HepG2 (cell line): ENCODE data around the gene UGGT1. TPM values are rescaled to one million over a fixed set of nuclear protein-coding genes. Genes with fewer than 3 reads are reported as not detected.
A peak's percentile ranks its signal among the peaks of the same experiment; 100 is the strongest.

ENCODE experiments used
- CCAR2 ChIP-seq: fragments of 200-400 bp; formaldehyde crosslinking; optimal IDR thresholded peaks from 2 replicates; pipeline ENCODE3; 2018; ENCODE audit warnings: low read depth, mild to moderate bottlenecking, low read length, moderate library complexity
- CEBPG ChIP-seq: IDR thresholded peaks from 2 replicates; pipeline ENCODE4 v1.6.1; 2016
- FIP1L1 ChIP-seq: fragments of 200-400 bp; formaldehyde crosslinking; IDR thresholded peaks from 2 replicates; pipeline ENCODE4 v1.6.1; 2018; ENCODE audit warnings: low read depth, mild to moderate bottlenecking, low read length, moderate library complexity, borderline replicate concordance; ENCODE audit not compliant: insufficient read depth
- FLYWCH1 ChIP-seq: sonication (generic); formaldehyde crosslinking; IDR thresholded peaks from 2 replicates; pipeline ENCODE4 v1.8.1; 2023; ENCODE audit warnings: mild to moderate bottlenecking, missing genetic modification reagents
- GABPA ChIP-seq, 2 experiments: IDR thresholded peaks; 2 replicates each; pipeline ENCODE4 v1.6.1; 2011 to 2016; ENCODE audit warnings: low read depth in 2 of 2, low read length in 1 of 2, missing biosample characterization in 1 of 2, missing genetic modification characterization in 1 of 2
- JUNB ChIP-seq: sonication (generic); formaldehyde crosslinking; IDR thresholded peaks from 2 replicates; pipeline ENCODE4 v1.8.0; 2022; ENCODE audit warnings: missing genetic modification reagents, mild to moderate bottlenecking, borderline replicate concordance
- MIER2 ChIP-seq: IDR thresholded peaks from 2 replicates; pipeline ENCODE4 v1.6.1; 2016; ENCODE audit warnings: missing biosample characterization, missing genetic modification reagents
- NCOA2 ChIP-seq: sonication (generic); formaldehyde crosslinking; IDR thresholded peaks from 2 replicates; pipeline ENCODE4 v1.8.0; 2022; ENCODE audit warnings: inconsistent platforms
- PLRG1 ChIP-seq: fragments of 450-650 bp; conservative IDR thresholded peaks from 2 replicates; pipeline ENCODE4 v1.6.1; 2016
- SIX1 ChIP-seq: sonication (generic); formaldehyde crosslinking; IDR thresholded peaks from 2 replicates; pipeline ENCODE4 v1.4.0; 2020; ENCODE audit warnings: missing genetic modification reagents, borderline replicate concordance
- THYN1 ChIP-seq: sonication (generic); formaldehyde crosslinking; IDR thresholded peaks from 2 replicates; pipeline ENCODE4 v1.8.1; 2023; ENCODE audit warnings: low read depth, mild to moderate bottlenecking, moderate library complexity, missing genetic modification reagents, borderline replicate concordance
- TRIM24 ChIP-seq: sonication (generic); formaldehyde crosslinking; IDR thresholded peaks from 2 replicates; pipeline ENCODE4 v1.8.0; 2022; ENCODE audit warnings: mild to moderate bottlenecking, missing genetic modification reagents
- ZFP82 ChIP-seq: sonication (generic); formaldehyde crosslinking; IDR thresholded peaks from 2 replicates; pipeline ENCODE4 v1.5.1; 2020; ENCODE audit warnings: mild to moderate bottlenecking, missing genetic modification reagents, borderline replicate concordance
- ZFYVE20 ChIP-seq: sonication (generic); formaldehyde crosslinking; IDR thresholded peaks from 2 replicates; pipeline ENCODE4 v1.8.0; 2023; ENCODE audit warnings: low read depth, mild to moderate bottlenecking, moderate library complexity, missing genetic modification reagents, borderline replicate concordance
- ZIK1 ChIP-seq: sonication (generic); formaldehyde crosslinking; IDR thresholded peaks from 2 replicates; pipeline ENCODE4 v1.5.0; 2020; ENCODE audit warnings: mild to moderate bottlenecking, low read depth, missing genetic modification reagents, borderline replicate concordance
- ZMYM4 ChIP-seq: sonication (generic); formaldehyde crosslinking; IDR thresholded peaks from 2 replicates; pipeline ENCODE4 v1.8.1; 2023; ENCODE audit warnings: mild to moderate bottlenecking, missing genetic modification reagents
- ZNF12 ChIP-seq: sonication (generic); formaldehyde crosslinking; IDR thresholded peaks from 2 replicates; pipeline ENCODE4 v1.5.0; 2020; ENCODE audit warnings: missing genetic modification reagents
- ZNF333 ChIP-seq: sonication (generic); formaldehyde crosslinking; IDR thresholded peaks from 2 replicates; pipeline ENCODE4 v1.4.0; 2020; ENCODE audit warnings: mild to moderate bottlenecking, missing genetic modification reagents, borderline replicate concordance
- ZNF432 ChIP-seq: sonication (generic); formaldehyde crosslinking; IDR thresholded peaks from 2 replicates; pipeline ENCODE4 v1.5.0; 2020; ENCODE audit warnings: missing genetic modification reagents, mild to moderate bottlenecking, borderline replicate concordance
- ZNF878 ChIP-seq: sonication (generic); formaldehyde crosslinking; IDR thresholded peaks from 2 replicates; pipeline ENCODE4 v1.8.1; 2023; ENCODE audit warnings: mild to moderate bottlenecking, missing genetic modification reagents, moderate library complexity
- polyA plus RNA-seq, 8 experiments: library from polyadenylated mRNA; depleted of rRNA in 3 of 8; stranded (reverse) in 7 of 8; unstranded in 1 of 8; fragments of >200 nt; fragmentation: Illumina TruSeq in 4 of 8; extraction: Trizol in 4 of 8; gene quantifications; 2 replicates each; pipeline versions ENCODE4 v1.2.1 to v1.2.3, GENCODE V29; 2011 to 2016; ENCODE audit warnings: low read depth in 4 of 8, missing spikeins in 1 of 8, mixed read lengths in 1 of 8; ENCODE audit not compliant: insufficient read depth in 1 of 8
- total RNA-seq, 5 experiments: library from RNA; depleted of rRNA; stranded (reverse); fragments of >200 nt; fragmentation: Illumina TruSeq; extraction: Trizol; gene quantifications; 2 replicates each; pipeline ENCODE4 v1.2.3, GENCODE V29; 2016; ENCODE audit warnings: low read depth in 1 of 5
- TF ChIP-seq, protein P1 (sequence below): sonication (generic); formaldehyde crosslinking; IDR thresholded peaks from 2 replicates; pipeline ENCODE4 v1.4.0; 2020; ENCODE audit warnings: missing genetic modification reagents
- TF ChIP-seq, protein P2 (sequence below): IDR thresholded peaks from 2 replicates; pipeline ENCODE4 v1.6.1; 2016; ENCODE audit warnings: low read depth, missing genetic modification reagents, missing compliant biosample characterization

The UGGT1 gene
- total and polyA plus RNA-seq, 2 of the 13 experiments (the other 11 are each of a cell fraction or from before 2014, with no cell fraction given) = 35.8 to 83.2 TPM

DNA sequence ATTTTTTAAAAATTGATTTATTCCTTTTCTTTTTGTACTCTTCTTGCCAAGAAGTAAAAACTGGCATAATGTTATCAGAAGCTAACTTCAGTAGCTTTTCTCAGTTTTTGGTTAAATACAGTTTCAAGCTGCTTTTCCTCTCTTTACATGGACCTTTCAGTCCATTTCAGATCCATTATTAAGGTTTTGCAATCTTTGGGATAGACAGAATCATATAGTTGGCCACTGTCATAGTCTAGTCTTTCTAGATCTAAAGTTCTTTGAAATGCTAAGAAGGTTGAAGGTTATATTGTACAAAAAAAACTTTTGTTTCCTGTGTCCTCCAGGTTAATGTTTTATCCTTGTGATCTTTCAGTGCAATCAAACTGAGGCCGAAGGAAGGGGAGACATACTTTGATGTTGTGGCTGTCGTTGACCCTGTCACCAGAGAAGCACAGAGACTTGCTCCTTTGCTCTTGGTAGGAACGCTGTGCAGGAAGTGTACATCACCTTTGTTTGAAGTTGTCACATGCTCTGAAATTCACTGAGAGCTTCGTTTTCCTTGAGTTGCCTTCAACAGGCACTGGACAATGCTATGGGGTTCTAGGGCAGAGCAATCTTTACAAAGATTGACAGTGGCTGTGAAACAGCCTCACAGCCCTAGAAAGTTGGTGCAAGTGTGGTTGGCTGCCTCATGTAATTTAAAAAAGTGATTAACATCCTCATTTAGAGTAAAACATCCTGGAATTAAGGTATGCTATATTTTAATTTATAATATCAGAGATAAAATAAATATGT lies 79.1 kb downstream of the UGGT1 start (continued):
- TF ChIP-seq ZFP82 (CRISPR knock-in tag) = peak; percentile 69; the same call in 1 of the 2 replicates
- no peak for TF ChIP-seq CCAR2
- peak; percentile 94; the same call in 1 of the 2 replicates for TF ChIP-seq SIX1 (CRISPR knock-in tag)
- no peak for TF ChIP-seq FIP1L1
- TF ChIP-seq ZNF432 = no peak
- peak; percentile 90; the same call in 1 of the 2 replicates for TF ChIP-seq ZNF12 (CRISPR knock-in tag)
- no peak; the same call in 1 of the 2 replicates for TF ChIP-seq TRIM24 (CRISPR knock-in tag)
- TF ChIP-seq ZIK1 (CRISPR knock-in tag) = peak; percentile 53; the same call in 1 of the 2 replicates
- TF ChIP-seq ZFYVE20 (CRISPR knock-in tag) = no peak
- 0 out of 2 replicates have a peak, but pooled peaks have one; percentile 86 for TF ChIP-seq ZNF878 (CRISPR knock-in tag)
- peak; percentile 92 for TF ChIP-seq ZMYM4 (CRISPR knock-in tag)
- peak; percentile 95; the same call in 1 of the 2 replicates for TF ChIP-seq THYN1 (CRISPR knock-in tag)
- TF ChIP-seq MIER2 (CRISPR knock-in tag) = peak; percentile 85; the same call in 1 of the 2 replicates
- no peak for TF ChIP-seq FLYWCH1 (CRISPR knock-in tag)
- no peak for TF ChIP-seq ZNF333 (CRISPR knock-in tag)
- TF ChIP-seq JUNB (CRISPR knock-in tag) = peak; percentile 73; the same call in 1 of the 2 replicates
- peak; percentile 100 for TF ChIP-seq NCOA2
- TF ChIP-seq, protein P1, sequence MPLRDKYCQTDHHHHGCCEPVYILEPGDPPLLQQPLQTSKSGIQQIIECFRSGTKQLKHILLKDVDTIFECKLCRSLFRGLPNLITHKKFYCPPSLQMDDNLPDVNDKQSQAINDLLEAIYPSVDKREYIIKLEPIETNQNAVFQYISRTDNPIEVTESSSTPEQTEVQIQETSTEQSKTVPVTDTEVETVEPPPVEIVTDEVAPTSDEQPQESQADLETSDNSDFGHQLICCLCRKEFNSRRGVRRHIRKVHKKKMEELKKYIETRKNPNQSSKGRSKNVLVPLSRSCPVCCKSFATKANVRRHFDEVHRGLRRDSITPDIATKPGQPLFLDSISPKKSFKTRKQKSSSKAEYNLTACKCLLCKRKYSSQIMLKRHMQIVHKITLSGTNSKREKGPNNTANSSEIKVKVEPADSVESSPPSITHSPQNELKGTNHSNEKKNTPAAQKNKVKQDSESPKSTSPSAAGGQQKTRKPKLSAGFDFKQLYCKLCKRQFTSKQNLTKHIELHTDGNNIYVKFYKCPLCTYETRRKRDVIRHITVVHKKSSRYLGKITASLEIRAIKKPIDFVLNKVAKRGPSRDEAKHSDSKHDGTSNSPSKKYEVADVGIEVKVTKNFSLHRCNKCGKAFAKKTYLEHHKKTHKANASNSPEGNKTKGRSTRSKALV (CRISPR knock-in tag) = no peak; the same call in 1 of the 2 replicates
- peak; percentile 91 for TF ChIP-seq CEBPG (CRISPR knock-in tag)
- no peak for TF ChIP-seq GABPA (IDR thresholded peaks at IDR 0.05; ENCODE audit: low read depth, low read length)
- TF ChIP-seq GABPA (CRISPR knock-in tag; IDR thresholded peaks at IDR 0.05; ENCODE audit: low read depth) = peak; percentile 80
- TF ChIP-seq PLRG1 = no peak
- TF ChIP-seq, protein P2, sequence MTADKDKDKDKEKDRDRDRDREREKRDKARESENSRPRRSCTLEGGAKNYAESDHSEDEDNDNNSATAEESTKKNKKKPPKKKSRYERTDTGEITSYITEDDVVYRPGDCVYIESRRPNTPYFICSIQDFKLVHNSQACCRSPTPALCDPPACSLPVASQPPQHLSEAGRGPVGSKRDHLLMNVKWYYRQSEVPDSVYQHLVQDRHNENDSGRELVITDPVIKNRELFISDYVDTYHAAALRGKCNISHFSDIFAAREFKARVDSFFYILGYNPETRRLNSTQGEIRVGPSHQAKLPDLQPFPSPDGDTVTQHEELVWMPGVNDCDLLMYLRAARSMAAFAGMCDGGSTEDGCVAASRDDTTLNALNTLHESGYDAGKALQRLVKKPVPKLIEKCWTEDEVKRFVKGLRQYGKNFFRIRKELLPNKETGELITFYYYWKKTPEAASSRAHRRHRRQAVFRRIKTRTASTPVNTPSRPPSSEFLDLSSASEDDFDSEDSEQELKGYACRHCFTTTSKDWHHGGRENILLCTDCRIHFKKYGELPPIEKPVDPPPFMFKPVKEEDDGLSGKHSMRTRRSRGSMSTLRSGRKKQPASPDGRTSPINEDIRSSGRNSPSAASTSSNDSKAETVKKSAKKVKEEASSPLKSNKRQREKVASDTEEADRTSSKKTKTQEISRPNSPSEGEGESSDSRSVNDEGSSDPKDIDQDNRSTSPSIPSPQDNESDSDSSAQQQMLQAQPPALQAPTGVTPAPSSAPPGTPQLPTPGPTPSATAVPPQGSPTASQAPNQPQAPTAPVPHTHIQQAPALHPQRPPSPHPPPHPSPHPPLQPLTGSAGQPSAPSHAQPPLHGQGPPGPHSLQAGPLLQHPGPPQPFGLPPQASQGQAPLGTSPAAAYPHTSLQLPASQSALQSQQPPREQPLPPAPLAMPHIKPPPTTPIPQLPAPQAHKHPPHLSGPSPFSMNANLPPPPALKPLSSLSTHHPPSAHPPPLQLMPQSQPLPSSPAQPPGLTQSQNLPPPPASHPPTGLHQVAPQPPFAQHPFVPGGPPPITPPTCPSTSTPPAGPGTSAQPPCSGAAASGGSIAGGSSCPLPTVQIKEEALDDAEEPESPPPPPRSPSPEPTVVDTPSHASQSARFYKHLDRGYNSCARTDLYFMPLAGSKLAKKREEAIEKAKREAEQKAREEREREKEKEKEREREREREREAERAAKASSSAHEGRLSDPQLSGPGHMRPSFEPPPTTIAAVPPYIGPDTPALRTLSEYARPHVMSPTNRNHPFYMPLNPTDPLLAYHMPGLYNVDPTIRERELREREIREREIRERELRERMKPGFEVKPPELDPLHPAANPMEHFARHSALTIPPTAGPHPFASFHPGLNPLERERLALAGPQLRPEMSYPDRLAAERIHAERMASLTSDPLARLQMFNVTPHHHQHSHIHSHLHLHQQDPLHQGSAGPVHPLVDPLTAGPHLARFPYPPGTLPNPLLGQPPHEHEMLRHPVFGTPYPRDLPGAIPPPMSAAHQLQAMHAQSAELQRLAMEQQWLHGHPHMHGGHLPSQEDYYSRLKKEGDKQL (CRISPR knock-in tag) = peak; percentile 94
